Esophagus squamous epithelium (tissue), 5 donors: ENCODE data around the gene MYO16. TPM values are rescaled to one million over a fixed set of nuclear protein-coding genes. Genes with fewer than 3 reads are reported as not detected.

Source experiments
- DNase-seq: peaks from one replicate; lab custom pipeline; 2025; lab: John Stamatoyannopoulos, UW
- H3K27ac ChIP-seq, 4 donors: fragments of 200-600 bp; sonication (generic); one replicate each; pipeline ENCODE4 v1.5.1; 2016 to 2019; ENCODE audit warnings: mild to moderate bottlenecking in 1 of 4
- H3K27me3 ChIP-seq, 4 donors: fragments of 200-600 bp; sonication (generic); 1 replicate in 3 of 4; 2 replicates in 1 of 4; pipeline versions ENCODE4 v1.5.1 to v1.6.0; 2017 to 2021; ENCODE audit warnings: antibody characterized with exemption in 1 of 4
- H3K36me3 ChIP-seq, 3 donors: fragments of 200-600 bp; sonication (generic); one replicate each; pipeline ENCODE4 v1.5.1; 2016 to 2019
- H3K4me1 ChIP-seq, 3 donors: fragments of 200-600 bp; sonication (generic); one replicate each; pipeline ENCODE4 v1.5.1; 2017 to 2019
- H3K4me3 ChIP-seq, 4 donors: fragments of 200-600 bp; sonication (generic); 1 replicate in 3 of 4; 2 replicates in 1 of 4; pipeline ENCODE4 v1.5.1; 2016 to 2019; ENCODE audit warnings: mild to moderate bottlenecking in 2 of 4, moderate library complexity in 1 of 4
- H3K9me3 ChIP-seq, 3 donors: fragments of 200-600 bp; sonication (generic); one replicate each; pipeline ENCODE4 v1.5.1; 2016 to 2019
- CTCF ChIP-seq, 6 experiments: fragments of 450-650 bp in 4 of 6; fragments of 200-600 bp in 2 of 6; sonication (generic) in 2 of 6; IDR thresholded peaks; one replicate each; pipeline ENCODE4 v1.5.1; 2016 to 2019; ENCODE audit warnings: antibody characterized with exemption in 6 of 6, mild to moderate bottlenecking in 4 of 6, moderate library complexity in 4 of 6
- POLR2A ChIP-seq, 4 donors: fragments of 450-650 bp; IDR thresholded peaks; one replicate each; pipeline ENCODE4 v1.6.1; 2017; ENCODE audit warnings: antibody characterized with exemption in 4 of 4, mild to moderate bottlenecking in 4 of 4, moderate library complexity in 3 of 4
- WGBS, 2 donors: methylation state at CpG; one replicate each; pipeline ENCODE4 v1.1.5; 2018; 5-methylcytosine and 5-hydroxymethylcytosine counted together
- intact Hi-C: fragments of 100-400 bp; cut with DNase I; formaldehyde crosslinking; loops from one replicate; pipeline ENCODE4 v1.15.0; 2022
- total RNA-seq, 4 donors: library from RNA; depleted of rRNA; stranded (reverse); fragments of >200 nt; gene quantifications; one replicate each; pipeline ENCODE4 v1.1.0, GENCODE V29; 2016
- donor health status: DM: yes; HTN: yes; CAD: no.

MYO16 gene
- total RNA-seq, 4 donors from 2014 or later = 0.09 to 2.1 TPM; not detected in 2

DNA sequence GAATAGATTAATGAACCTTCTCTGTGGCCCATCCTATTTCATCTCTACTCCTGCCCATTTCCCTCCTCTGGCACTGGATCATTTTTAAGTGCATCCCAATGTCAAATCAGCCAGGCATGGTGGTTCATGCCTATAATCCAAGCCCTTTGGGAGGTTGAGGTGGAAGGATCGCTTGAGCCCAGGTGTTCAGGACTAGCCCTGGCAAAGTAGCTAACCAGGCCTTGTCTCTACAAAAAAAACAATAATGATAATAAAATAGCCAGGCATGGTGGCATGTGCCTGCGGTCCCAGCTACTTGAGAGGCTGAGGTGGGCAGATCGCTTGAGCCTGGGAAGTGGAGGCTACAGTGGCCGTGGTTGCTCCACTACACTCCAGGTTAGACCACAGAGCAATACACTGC lies 517.0 kb downstream of the MYO16 start:
- Histone ChIP-seq H3K36me3 (no peaks in the 10 kb centered on the region), H3K9me3 (no peaks in the 10 kb centered on the region), H3K4me3 (no peak overlapping the region), H3K4me1 (peaks cover 6 to 28% (median 6%) of the 10 kb centered on the region in 3 donors), H3K27me3 (peaks cover 0 to 13% (median 0%) of the 10 kb centered on the region in 4 donors), H3K27ac (peak overlapping the region in 1 of 4 donors; percentile 33)
- no peak for DNase-seq
- TF ChIP-seq POLR2A (IDR thresholded peaks at IDR 0.05) (no peak), CTCF (IDR thresholded peaks at IDR 0.05) (no peak)
- WGBS, 2 donors = 67 to 96% methylated on average over 4 of the region's 4 CpGs
- intact Hi-C loops = loop anchor here (5.0 to 10.0 kb wide), 3 partner anchors 128 to 958 kb away; no protein-coding TSS in a partner anchor

DNA sequence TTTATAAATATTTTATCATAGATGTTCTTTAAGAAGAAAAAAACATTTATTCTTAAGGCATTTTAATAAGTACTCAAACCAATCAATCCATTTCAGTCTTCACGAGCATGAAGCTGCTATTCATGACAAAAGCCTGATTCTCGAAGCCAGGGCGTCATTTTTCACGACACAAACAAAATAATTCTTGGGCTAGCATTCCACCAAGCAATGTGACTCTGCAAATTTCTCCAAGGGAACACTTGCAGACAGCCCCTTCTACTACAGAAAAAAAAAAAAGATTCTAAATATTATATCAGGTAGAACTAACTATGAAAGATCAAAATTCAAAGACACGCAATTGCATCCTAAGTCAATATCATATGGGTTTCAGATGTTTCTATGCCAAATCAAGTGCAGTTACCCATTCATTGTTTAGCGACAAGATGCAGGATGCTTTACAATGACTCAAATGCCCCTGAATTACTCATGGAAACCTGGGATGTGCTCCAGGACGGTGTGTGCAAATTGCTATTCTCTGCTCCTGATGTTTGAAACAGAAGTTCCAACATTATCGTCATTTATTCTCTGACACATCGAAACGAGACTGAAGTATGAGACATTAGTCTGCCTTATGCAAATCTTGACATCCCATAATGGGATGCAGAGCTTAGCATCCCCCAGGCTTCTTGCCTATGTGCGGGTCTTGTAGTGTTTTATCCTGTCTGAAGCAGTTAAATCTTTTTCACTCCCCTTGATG lies 517.7 kb downstream of the MYO16 start:
- intact Hi-C loops = loop anchor here (5.0 to 10.0 kb wide), 3 partner anchors 128 to 958 kb away; no protein-coding TSS in a partner anchor
- DNase-seq = no peak

DNA sequence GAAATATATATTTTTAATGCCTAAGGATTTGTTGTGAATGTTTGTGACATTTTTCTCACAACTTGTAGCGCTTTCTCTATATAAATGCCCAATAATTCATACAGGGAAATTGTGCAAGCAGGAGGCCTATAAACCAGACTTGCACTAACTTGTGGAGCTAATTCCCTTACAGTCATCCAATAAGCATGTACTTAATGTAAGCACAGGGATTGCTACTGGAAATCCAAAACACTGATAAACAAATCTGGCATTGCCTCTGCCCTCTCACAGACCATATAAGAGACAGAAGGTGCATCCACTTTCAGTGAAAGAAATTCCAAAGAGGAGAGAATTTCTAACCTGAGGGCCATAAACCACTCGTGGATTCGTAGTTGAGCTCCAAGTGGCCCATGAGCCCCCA lies 518.8 kb downstream of the MYO16 start:
- Histone ChIP-seq H3K9me3 (no peaks in the 10 kb centered on the region), H3K27me3 (no peaks in the 10 kb centered on the region), H3K4me3 (no peak overlapping the region), H3K4me1 (peaks cover 6 to 33% (median 6%) of the 10 kb centered on the region in 3 donors), H3K27ac (peak overlapping the region in 1 of 4 donors; percentile 34), H3K36me3 (no peaks in the 10 kb centered on the region)
- DNase-seq = no peak
- no peak for TF ChIP-seq POLR2A (IDR thresholded peaks at IDR 0.05)
- no peak for TF ChIP-seq CTCF (IDR thresholded peaks at IDR 0.05)
- WGBS, 2 donors = 37 to 48% methylated on average over 3 of the region's 3 CpGs
- intact Hi-C loops = loop anchor here (5.0 to 10.0 kb wide), 3 partner anchors 127 to 957 kb away; no protein-coding TSS in a partner anchor

More for the DNA sequence above, 517.7 kb downstream of the MYO16 start:
- whole genome bisulfite sequencing, 2 donors = 42 to 49% methylated on average over 11 of the region's 11 CpGs
- no peak overlapping the region for H3K4me3 ChIP-seq
- H3K36me3 ChIP-seq = no peaks in the 10 kb centered on the region
- peak overlapping the region in 1 of 4 donors; percentile 49 for H3K27ac ChIP-seq
- TF ChIP-seq CTCF (IDR thresholded peaks at IDR 0.05) (no peak), POLR2A (IDR thresholded peaks at IDR 0.05) (no peak)
- peaks cover 6 to 33% (median 6%) of the 10 kb centered on the region in 3 donors for H3K4me1 ChIP-seq
- H3K9me3 ChIP-seq = no peaks in the 10 kb centered on the region
- H3K27me3 ChIP-seq = peaks cover 0 to 8% (median 0%) of the 10 kb centered on the region in 4 donors

GRCh38 chr13:109150696-109151095 lies 521.3 kb downstream of the MYO16 start:
- no peak for DNase-seq
- Histone ChIP-seq H3K27ac (peak overlapping the region in 3 of 4 donors; percentile 35 to 40 (median 38)), H3K9me3 (no peaks in the 10 kb centered on the region), H3K36me3 (no peaks in the 10 kb centered on the region), H3K4me1 (peaks cover 6 to 52% (median 15%) of the 10 kb centered on the region in 3 donors), H3K27me3 (no peaks in the 10 kb centered on the region), H3K4me3 (no peak overlapping the region)
- no peak for TF ChIP-seq POLR2A (IDR thresholded peaks at IDR 0.05)
- TF ChIP-seq CTCF (IDR thresholded peaks at IDR 0.05) = no peak
- intact Hi-C loops = no loop called here

DNA sequence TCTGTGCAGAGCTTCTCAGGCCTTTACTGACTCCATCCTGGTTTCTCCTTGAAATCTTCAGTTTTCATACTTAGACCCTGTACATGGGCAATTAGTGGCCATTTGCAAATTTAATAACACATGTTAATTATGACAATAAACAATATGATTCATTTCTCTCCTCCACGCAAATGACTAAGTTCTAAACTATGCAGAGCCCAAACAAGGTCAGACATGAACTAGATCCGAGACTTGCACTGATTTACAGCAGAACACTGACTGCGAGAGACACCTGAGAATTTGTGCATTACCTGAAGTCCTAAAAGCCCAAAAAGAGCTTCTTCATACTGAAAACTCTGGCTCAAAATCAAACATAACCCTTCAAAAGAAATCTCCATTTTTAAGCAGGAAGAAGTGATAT lies 521.8 kb downstream of the MYO16 start:
- intact Hi-C loops = no loop called here
- DNase-seq = no peak
- Histone ChIP-seq H3K36me3 (no peaks in the 10 kb centered on the region), H3K4me1 (peaks cover 6 to 57% (median 20%) of the 10 kb centered on the region in 3 donors), H3K27ac (peak overlapping the region in 3 of 4 donors; percentile 35 to 40 (median 38)), H3K4me3 (no peak overlapping the region), H3K27me3 (no peaks in the 10 kb centered on the region), H3K9me3 (no peaks in the 10 kb centered on the region)
- WGBS, 2 donors = 37 to 39% methylated on average over 3 of the region's 3 CpGs
- no peak for TF ChIP-seq POLR2A (IDR thresholded peaks at IDR 0.05)
